ENCODE results near the gene AFF3.

DNA sequence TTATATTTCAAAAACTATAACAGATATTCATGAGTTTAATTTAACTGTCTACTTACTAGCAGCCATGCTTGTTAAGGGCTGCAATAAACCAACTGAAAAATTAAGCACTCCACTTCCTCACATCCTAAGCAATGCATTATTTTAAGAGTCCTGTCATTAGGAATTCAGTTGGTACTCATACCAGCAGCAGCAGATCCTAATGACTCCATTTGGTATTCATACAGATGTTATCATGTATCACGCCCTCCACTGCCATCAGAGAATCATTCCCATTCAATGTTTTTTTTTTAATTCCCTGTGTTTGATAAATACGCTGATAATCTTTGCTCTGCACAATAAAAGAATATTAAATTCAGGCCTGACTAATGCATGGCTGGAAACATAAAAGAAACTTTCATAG, 236.8 kb downstream of the AFF3 start:
- TF ChIP-seq, protein P1, sequence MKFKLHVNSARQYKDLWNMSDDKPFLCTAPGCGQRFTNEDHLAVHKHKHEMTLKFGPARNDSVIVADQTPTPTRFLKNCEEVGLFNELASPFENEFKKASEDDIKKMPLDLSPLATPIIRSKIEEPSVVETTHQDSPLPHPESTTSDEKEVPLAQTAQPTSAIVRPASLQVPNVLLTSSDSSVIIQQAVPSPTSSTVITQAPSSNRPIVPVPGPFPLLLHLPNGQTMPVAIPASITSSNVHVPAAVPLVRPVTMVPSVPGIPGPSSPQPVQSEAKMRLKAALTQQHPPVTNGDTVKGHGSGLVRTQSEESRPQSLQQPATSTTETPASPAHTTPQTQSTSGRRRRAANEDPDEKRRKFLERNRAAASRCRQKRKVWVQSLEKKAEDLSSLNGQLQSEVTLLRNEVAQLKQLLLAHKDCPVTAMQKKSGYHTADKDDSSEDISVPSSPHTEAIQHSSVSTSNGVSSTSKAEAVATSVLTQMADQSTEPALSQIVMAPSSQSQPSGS (IDR thresholded peaks at IDR 0.05; ENCODE audit: low read length) = no peak
- TF ChIP-seq CREB1 (IDR thresholded peaks at IDR 0.05) (no peak), EP300 (IDR thresholded peaks at IDR 0.05; ENCODE audit: borderline replicate concordance in 1 of 2, low read depth in 2 of 2, low read length in 2 of 2) (no peak)
- TF ChIP-seq, protein P2, sequence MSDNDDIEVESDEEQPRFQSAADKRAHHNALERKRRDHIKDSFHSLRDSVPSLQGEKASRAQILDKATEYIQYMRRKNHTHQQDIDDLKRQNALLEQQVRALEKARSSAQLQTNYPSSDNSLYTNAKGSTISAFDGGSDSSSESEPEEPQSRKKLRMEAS (IDR thresholded peaks at IDR 0.05) = no peak
- TF ChIP-seq, protein P3, sequence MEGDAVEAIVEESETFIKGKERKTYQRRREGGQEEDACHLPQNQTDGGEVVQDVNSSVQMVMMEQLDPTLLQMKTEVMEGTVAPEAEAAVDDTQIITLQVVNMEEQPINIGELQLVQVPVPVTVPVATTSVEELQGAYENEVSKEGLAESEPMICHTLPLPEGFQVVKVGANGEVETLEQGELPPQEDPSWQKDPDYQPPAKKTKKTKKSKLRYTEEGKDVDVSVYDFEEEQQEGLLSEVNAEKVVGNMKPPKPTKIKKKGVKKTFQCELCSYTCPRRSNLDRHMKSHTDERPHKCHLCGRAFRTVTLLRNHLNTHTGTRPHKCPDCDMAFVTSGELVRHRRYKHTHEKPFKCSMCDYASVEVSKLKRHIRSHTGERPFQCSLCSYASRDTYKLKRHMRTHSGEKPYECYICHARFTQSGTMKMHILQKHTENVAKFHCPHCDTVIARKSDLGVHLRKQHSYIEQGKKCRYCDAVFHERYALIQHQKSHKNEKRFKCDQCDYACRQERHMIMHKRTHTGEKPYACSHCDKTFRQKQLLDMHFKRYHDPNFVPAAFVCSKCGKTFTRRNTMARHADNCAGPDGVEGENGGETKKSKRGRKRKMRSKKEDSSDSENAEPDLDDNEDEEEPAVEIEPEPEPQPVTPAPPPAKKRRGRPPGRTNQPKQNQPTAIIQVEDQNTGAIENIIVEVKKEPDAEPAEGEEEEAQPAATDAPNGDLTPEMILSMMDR (IDR thresholded peaks at IDR 0.05; ENCODE audit: control extremely low read depth in 1 of 3, insufficient read depth in 1 of 3, low read depth in 1 of 3, low read length in 3 of 3) = no peak
